Esophagus muscularis mucosa (tissue), 4 donors: ENCODE data around the gene S1PR1. TPM values are rescaled to one million over a fixed set of nuclear protein-coding genes. Genes with fewer than 3 reads are reported as not detected.

ENCODE experiments used
- DNase-seq: peaks from one replicate; pipeline ENCODE4 v3.0.0-alpha.2; 2017; ENCODE audit errors: extremely low spot score
- H3K27ac ChIP-seq, 4 donors: fragments of 200-600 bp; sonication (generic); replicated peaks in 1 of 4; 1 replicate in 3 of 4; 2 replicates in 1 of 4; pipeline ENCODE4 v1.5.1; 2016 to 2019; ENCODE audit warnings: mild to moderate bottlenecking in 1 of 4
- H3K27me3 ChIP-seq, 4 donors: fragments of 200-600 bp; sonication (generic); one replicate each; pipeline versions ENCODE4 v1.5.1 to v1.6.0; 2016 to 2019
- H3K36me3 ChIP-seq, 4 donors: fragments of 200-600 bp; sonication (generic); one replicate each; pipeline ENCODE4 v1.5.1; 2016 to 2019
- H3K4me1 ChIP-seq, 4 donors: fragments of 200-600 bp; sonication (generic); one replicate each; pipeline ENCODE4 v1.5.1; 2016 to 2019
- H3K4me3 ChIP-seq, 4 donors: fragments of 200-600 bp; sonication (generic); 1 replicate in 2 of 4; 2 replicates in 2 of 4; pipeline ENCODE4 v1.5.1; 2016 to 2019; ENCODE audit warnings: mild to moderate bottlenecking in 4 of 4, moderate library complexity in 1 of 4
- H3K9me3 ChIP-seq, 4 donors: fragments of 200-600 bp; sonication (generic); 1 replicate in 3 of 4; 2 replicates in 1 of 4; pipeline ENCODE4 v1.5.1; 2016 to 2019
- CTCF ChIP-seq, 3 experiments: fragments of 200-600 bp in 2 of 3; fragments of 450-650 bp in 1 of 3; sonication (generic) in 2 of 3; IDR thresholded peaks; one replicate each; pipeline ENCODE4 v1.5.1; 2017 to 2019; ENCODE audit warnings: antibody characterized with exemption in 3 of 3, mild to moderate bottlenecking in 2 of 3, moderate library complexity in 1 of 3
- EP300 ChIP-seq: sonication (generic); formaldehyde crosslinking; IDR thresholded peaks from one replicate; pipeline ENCODE4 v1.6.1; 2017; ENCODE audit warnings: antibody characterized with exemption
- POLR2A ChIP-seq: fragments of 450-650 bp; IDR thresholded peaks from one replicate; pipeline ENCODE4 v1.6.1; 2017; ENCODE audit warnings: antibody characterized with exemption, moderate library complexity, mild to moderate bottlenecking, low read depth
- POLR2AphosphoS5 ChIP-seq, 2 donors: sonication (generic); formaldehyde crosslinking; IDR thresholded peaks; one replicate each; pipeline ENCODE4 v1.6.1; 2017; ENCODE audit warnings: antibody characterized with exemption in 2 of 2
- WGBS: methylation state at CpG from one replicate; pipeline ENCODE4 v1.1.5; 2018; 5-methylcytosine and 5-hydroxymethylcytosine counted together
- intact Hi-C: fragments of 100-400 bp; cut with DNase I; formaldehyde crosslinking; loops from one replicate; pipeline ENCODE4 v1.15.1; 2023
- total RNA-seq, 4 donors: library from RNA; depleted of rRNA; stranded (reverse); fragments of >200 nt; gene quantifications; one replicate each; pipeline versions ENCODE4 v1.1.0 to v1.2.1, GENCODE V29; 2016

S1PR1 gene
- total RNA-seq, 4 donors from 2014 or later, result 17.9 to 98.5 (median 77.4) TPM

GRCh38 chr1:101265684-101266083, 28.9 kb downstream of the S1PR1 start:
- no peak for DNase-seq
- H3K36me3 ChIP-seq, result no peaks in the 10 kb centered on the region
- intact Hi-C loops, result no loop called here
- TF ChIP-seq POLR2AphosphoS5 (IDR thresholded peaks at IDR 0.05) (no peak), POLR2A (no peak), CTCF (IDR thresholded peaks at IDR 0.05) (no peak), EP300 (no peak)
- H3K27me3 ChIP-seq, result no peaks in the 10 kb centered on the region
- H3K4me3 ChIP-seq, result no peak overlapping the region
- peaks cover 0 to 17% (median 9%) of the 10 kb centered on the region in 4 donors for H3K4me1 ChIP-seq
- WGBS, result 86% methylated on average over 2 of the region's 2 CpGs
- H3K9me3 ChIP-seq, result no peaks in the 10 kb centered on the region
- H3K27ac ChIP-seq, result no peak overlapping the region

GRCh38 chr1:101267082-101267481, 30.3 kb downstream of the S1PR1 start:
- H3K4me1 ChIP-seq, result peaks cover 0 to 17% (median 7%) of the 10 kb centered on the region in 4 donors
- no peak overlapping the region for H3K27ac ChIP-seq
- WGBS, result 98% methylated on average over 2 of the region's 2 CpGs
- no peak for TF ChIP-seq POLR2AphosphoS5 (IDR thresholded peaks at IDR 0.05)
- no peak for TF ChIP-seq EP300
- no peak for TF ChIP-seq POLR2A
- no peak for TF ChIP-seq CTCF (IDR thresholded peaks at IDR 0.05)
- H3K4me3 ChIP-seq, result no peak overlapping the region
- no peaks in the 10 kb centered on the region for H3K27me3 ChIP-seq
- H3K36me3 ChIP-seq, result no peaks in the 10 kb centered on the region
- intact Hi-C loops, result no loop called here
- H3K9me3 ChIP-seq, result peaks cover 0 to 7% (median 2%) of the 10 kb centered on the region in 4 donors
- DNase-seq, result no peak

GRCh38 chr1:101268893-101269292, 32.1 kb downstream of the S1PR1 start:
- TF ChIP-seq EP300, result no peak
- no peak for TF ChIP-seq POLR2A
- no peak for TF ChIP-seq CTCF (IDR thresholded peaks at IDR 0.05)
- no peak for TF ChIP-seq POLR2AphosphoS5 (IDR thresholded peaks at IDR 0.05)
- intact Hi-C loops, result no loop called here
- DNase-seq, result no peak
- peaks cover 0 to 7% (median 2%) of the 10 kb centered on the region in 4 donors for H3K9me3 ChIP-seq
- no peaks in the 10 kb centered on the region for H3K27me3 ChIP-seq
- WGBS, result 100% methylated on average over 2 of the region's 2 CpGs
- H3K4me3 ChIP-seq, result no peak overlapping the region
- H3K27ac ChIP-seq, result no peak overlapping the region
- no peaks in the 10 kb centered on the region for H3K36me3 ChIP-seq
- H3K4me1 ChIP-seq, result peaks cover 0 to 8% (median 6%) of the 10 kb centered on the region in 4 donors

GRCh38 chr1:101275672-101276071, 38.9 kb downstream of the S1PR1 start:
- H3K27me3 ChIP-seq, result peaks cover 0 to 10% (median 0%) of the 10 kb centered on the region in 4 donors
- no peak for TF ChIP-seq CTCF (IDR thresholded peaks at IDR 0.05)
- TF ChIP-seq POLR2AphosphoS5 (IDR thresholded peaks at IDR 0.05), result no peak
- no peak for TF ChIP-seq POLR2A
- TF ChIP-seq EP300, result no peak
- 83% methylated on average over 5 of the region's 5 CpGs for WGBS
- H3K4me3 ChIP-seq, result no peak overlapping the region
- no peak overlapping the region for H3K27ac ChIP-seq
- H3K4me1 ChIP-seq, result no peaks in the 10 kb centered on the region
- intact Hi-C loops, result no loop called here
- no peaks in the 10 kb centered on the region for H3K36me3 ChIP-seq
- H3K9me3 ChIP-seq, result peaks cover 0 to 7% (median 2%) of the 10 kb centered on the region in 4 donors
- DNase-seq, result peak; percentile 55

GRCh38 chr1:101276818-101277217, 40.0 kb downstream of the S1PR1 start:
- 46% methylated on average over 6 of the region's 6 CpGs for WGBS
- H3K9me3 ChIP-seq, result no peaks in the 10 kb centered on the region
- DNase-seq, result peak; percentile 50
- TF ChIP-seq POLR2A, result no peak
- TF ChIP-seq CTCF (IDR thresholded peaks at IDR 0.05), result no peak
- TF ChIP-seq POLR2AphosphoS5 (IDR thresholded peaks at IDR 0.05), result no peak
- TF ChIP-seq EP300, result no peak
- H3K4me1 ChIP-seq, result no peaks in the 10 kb centered on the region
- no peak overlapping the region for H3K4me3 ChIP-seq
- H3K27ac ChIP-seq, result no peak overlapping the region
- peaks cover 0 to 10% (median 0%) of the 10 kb centered on the region in 4 donors for H3K27me3 ChIP-seq
- H3K36me3 ChIP-seq, result no peaks in the 10 kb centered on the region
- intact Hi-C loops, result no loop called here
